ENCODE data around the gene BBS2. TPM values are rescaled to one million over a fixed set of nuclear protein-coding genes. Genes with fewer than 3 reads are reported as not detected.

Gene BBS2
- polyA plus RNA-seq, 1 donor, result 42.9 TPM

Other genes starting within 250 kb of the BBS2 start
- 42.9 TPM for gene AMFR, start 94.5 kb downstream of the BBS2 start, polyA plus RNA-seq (ENCODE audit: insufficient read length)
- 51.2 TPM for gene NUDT21, start 68.7 kb downstream of the BBS2 start, polyA plus RNA-seq (ENCODE audit: insufficient read length)
- gene OGFOD1, start 68.5 kb downstream of the BBS2 start, polyA plus RNA-seq (ENCODE audit: insufficient read length), result 36.5 TPM
- not detected for gene MT4, start 45.0 kb upstream of the BBS2 start, polyA plus RNA-seq (ENCODE audit: insufficient read length)
- gene MT3, start 69.5 kb upstream of the BBS2 start, polyA plus RNA-seq (ENCODE audit: insufficient read length), result 8.7 TPM
- 26.9 TPM for gene MT2A, start 88.6 kb upstream of the BBS2 start, polyA plus RNA-seq (ENCODE audit: insufficient read length)
- 21.1 TPM for gene MT1E, start 105.8 kb upstream of the BBS2 start, polyA plus RNA-seq (ENCODE audit: insufficient read length)
- gene MT1M, start 112.6 kb upstream of the BBS2 start, polyA plus RNA-seq (ENCODE audit: insufficient read length), result 1.9 TPM
- gene MT1A, start 118.6 kb upstream of the BBS2 start, polyA plus RNA-seq (ENCODE audit: insufficient read length), result not detected
- not detected for gene MT1B, start 131.9 kb upstream of the BBS2 start, polyA plus RNA-seq (ENCODE audit: insufficient read length)
- gene MT1F, start 137.9 kb upstream of the BBS2 start, polyA plus RNA-seq (ENCODE audit: insufficient read length), result 1.4 TPM
- not detected for gene MT1G, start 148.0 kb upstream of the BBS2 start, polyA plus RNA-seq (ENCODE audit: insufficient read length)
- gene MT1H, start 149.8 kb upstream of the BBS2 start, polyA plus RNA-seq (ENCODE audit: insufficient read length), result not detected
- 9.9 TPM for gene MT1X, start 162.4 kb upstream of the BBS2 start, polyA plus RNA-seq (ENCODE audit: insufficient read length)
- 44.2 TPM for gene NUP93, start 210.1 kb upstream of the BBS2 start, polyA plus RNA-seq (ENCODE audit: insufficient read length)

All from hindlimb muscle (tissue), 1 donor.